ENCODE measurements around the gene BMP8A. TPM values are rescaled to one million over a fixed set of nuclear protein-coding genes. Genes with fewer than 3 reads are reported as not detected.

Gene BMP8A
- total and polyA plus RNA-seq, 9 of the 15 experiments (the other 6 are each of a cell fraction or from before 2014, with no cell fraction given) = 0.05 to 0.31 TPM; not detected in 7

- TF ChIP-seq E2F8 (IDR thresholded peaks at IDR 0.05; ENCODE audit: low read depth, partially characterized antibody) (no peak), TEAD4 (IDR thresholded peaks at IDR 0.05; ENCODE audit: low read length) (no peak), TEAD4 (CRISPR knock-in tag; IDR thresholded peaks at IDR 0.05; ENCODE audit: borderline replicate concordance) (no peak), E2F1 (CRISPR knock-in tag; IDR thresholded peaks at IDR 0.05) (no peak), MAFG (tag; conservative IDR thresholded peaks at IDR 0.05) (no peak), ZNF707 (CRISPR knock-in tag; conservative IDR thresholded peaks at IDR 0.05) (no peak), ZNF175 (CRISPR knock-in tag; IDR thresholded peaks at IDR 0.05; ENCODE audit: low read depth) (no peak), SP1 (CRISPR knock-in tag; IDR thresholded peaks at IDR 0.05) (peak; percentile 38; the same call in 1 of the 2 replicates), ILF3 (IDR thresholded peaks at IDR 0.05; ENCODE audit: borderline replicate concordance) (no peak), ZNF444 (CRISPR knock-in tag; IDR thresholded peaks at IDR 0.05) (no peak), SREBF1 (IDR thresholded peaks at IDR 0.05; ENCODE audit: borderline replicate concordance, low read depth, low read length) (no peak), NFXL1 (CRISPR knock-in tag; IDR thresholded peaks at IDR 0.05) (no peak), ZNF354B (CRISPR knock-in tag; IDR thresholded peaks at IDR 0.05) (no peak), RBM14 (IDR thresholded peaks at IDR 0.05; ENCODE audit: borderline replicate concordance, insufficient read depth, low read depth, low read length) (no peak), ZNF197 (CRISPR knock-in tag; IDR thresholded peaks at IDR 0.05; ENCODE audit: low read depth) (no peak), BRCA1 (IDR thresholded peaks at IDR 0.05) (no peak), BRCA1 (CRISPR knock-in tag; IDR thresholded peaks at IDR 0.05) (no peak), BMI1 (IDR thresholded peaks at IDR 0.05; ENCODE audit: low read length) (no peak), OTX1 (CRISPR knock-in tag; IDR thresholded peaks at IDR 0.05) (no peak), FOXJ2 (tag; IDR thresholded peaks at IDR 0.05) (no peak)
- TF ChIP-seq, protein P1, sequence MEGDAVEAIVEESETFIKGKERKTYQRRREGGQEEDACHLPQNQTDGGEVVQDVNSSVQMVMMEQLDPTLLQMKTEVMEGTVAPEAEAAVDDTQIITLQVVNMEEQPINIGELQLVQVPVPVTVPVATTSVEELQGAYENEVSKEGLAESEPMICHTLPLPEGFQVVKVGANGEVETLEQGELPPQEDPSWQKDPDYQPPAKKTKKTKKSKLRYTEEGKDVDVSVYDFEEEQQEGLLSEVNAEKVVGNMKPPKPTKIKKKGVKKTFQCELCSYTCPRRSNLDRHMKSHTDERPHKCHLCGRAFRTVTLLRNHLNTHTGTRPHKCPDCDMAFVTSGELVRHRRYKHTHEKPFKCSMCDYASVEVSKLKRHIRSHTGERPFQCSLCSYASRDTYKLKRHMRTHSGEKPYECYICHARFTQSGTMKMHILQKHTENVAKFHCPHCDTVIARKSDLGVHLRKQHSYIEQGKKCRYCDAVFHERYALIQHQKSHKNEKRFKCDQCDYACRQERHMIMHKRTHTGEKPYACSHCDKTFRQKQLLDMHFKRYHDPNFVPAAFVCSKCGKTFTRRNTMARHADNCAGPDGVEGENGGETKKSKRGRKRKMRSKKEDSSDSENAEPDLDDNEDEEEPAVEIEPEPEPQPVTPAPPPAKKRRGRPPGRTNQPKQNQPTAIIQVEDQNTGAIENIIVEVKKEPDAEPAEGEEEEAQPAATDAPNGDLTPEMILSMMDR (IDR thresholded peaks at IDR 0.05 in 2 of 3, conservative IDR thresholded peaks at IDR 0.05 in 1 of 3; ENCODE audit: insufficient read depth in 2 of 3, low read depth in 1 of 3, low read length in 3 of 3) = 0 out of 6 replicates have a peak, but pooled peaks of 1 of the 3 experiments have one; percentile 4
Measured at GRCh38 chr1:39491146-39491921, at the start of gene BMP8A (continued).

All from K562 (cell line).